C4-2B (cell line): ENCODE results near the gene SYT1.

Experiments
- H3K27ac ChIP-seq: fragments of 450-650 bp; 2 replicates; pipeline ENCODE4 v1.5.1; 2017
- ZFX ChIP-seq: fragments of 450-650 bp; IDR thresholded peaks from 2 replicates; pipeline ENCODE4 v1.6.1; 2017
- TF ChIP-seq, protein P1 (sequence below): fragments of 450-650 bp; conservative IDR thresholded peaks from 2 replicates; pipeline ENCODE4 v1.5.1; 2017; ENCODE audit warnings: mild to moderate bottlenecking

Gene SYT1

DNA sequence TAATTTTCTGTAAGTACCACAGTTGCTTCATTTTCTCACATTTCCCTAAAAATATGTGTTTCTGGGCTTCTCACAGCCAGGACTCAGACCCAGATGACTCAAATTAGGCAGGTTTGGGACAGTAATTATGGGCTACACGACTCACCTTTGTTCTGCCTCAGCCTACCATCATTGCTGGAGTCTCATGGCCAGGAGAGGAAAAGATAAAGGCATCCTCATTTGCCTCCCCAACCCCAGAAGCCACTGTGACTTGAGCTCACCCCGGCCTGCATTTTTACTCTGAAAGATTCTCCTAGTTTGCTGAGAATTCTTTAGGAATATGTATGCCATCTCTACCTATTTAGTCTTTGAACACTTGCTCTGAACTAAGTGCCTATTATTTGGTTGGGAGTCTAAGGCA is 618.3 kb downstream of the SYT1 start:
- H3K27ac ChIP-seq, result no peak overlapping the region
- TF ChIP-seq, protein P1, sequence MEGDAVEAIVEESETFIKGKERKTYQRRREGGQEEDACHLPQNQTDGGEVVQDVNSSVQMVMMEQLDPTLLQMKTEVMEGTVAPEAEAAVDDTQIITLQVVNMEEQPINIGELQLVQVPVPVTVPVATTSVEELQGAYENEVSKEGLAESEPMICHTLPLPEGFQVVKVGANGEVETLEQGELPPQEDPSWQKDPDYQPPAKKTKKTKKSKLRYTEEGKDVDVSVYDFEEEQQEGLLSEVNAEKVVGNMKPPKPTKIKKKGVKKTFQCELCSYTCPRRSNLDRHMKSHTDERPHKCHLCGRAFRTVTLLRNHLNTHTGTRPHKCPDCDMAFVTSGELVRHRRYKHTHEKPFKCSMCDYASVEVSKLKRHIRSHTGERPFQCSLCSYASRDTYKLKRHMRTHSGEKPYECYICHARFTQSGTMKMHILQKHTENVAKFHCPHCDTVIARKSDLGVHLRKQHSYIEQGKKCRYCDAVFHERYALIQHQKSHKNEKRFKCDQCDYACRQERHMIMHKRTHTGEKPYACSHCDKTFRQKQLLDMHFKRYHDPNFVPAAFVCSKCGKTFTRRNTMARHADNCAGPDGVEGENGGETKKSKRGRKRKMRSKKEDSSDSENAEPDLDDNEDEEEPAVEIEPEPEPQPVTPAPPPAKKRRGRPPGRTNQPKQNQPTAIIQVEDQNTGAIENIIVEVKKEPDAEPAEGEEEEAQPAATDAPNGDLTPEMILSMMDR, result no peak
- no peak for TF ChIP-seq ZFX

DNA sequence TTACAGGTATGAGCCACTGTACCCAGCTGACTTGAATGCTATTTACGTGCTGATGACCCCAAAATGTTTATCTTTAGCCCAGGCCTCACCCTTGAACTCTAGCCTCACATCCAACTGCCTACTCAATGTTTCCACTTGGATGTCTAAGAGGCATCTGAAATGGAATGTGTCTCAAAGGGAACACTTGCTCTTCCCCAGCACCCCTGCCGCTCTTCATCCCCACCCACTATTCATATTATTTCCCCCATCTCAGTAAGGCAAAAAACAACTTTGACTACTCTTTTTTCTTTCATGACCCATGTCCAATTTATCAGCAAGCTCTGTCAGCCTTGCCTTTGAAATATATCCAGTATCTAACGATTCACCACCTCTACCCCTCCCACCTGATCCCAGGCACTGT is 621.6 kb downstream of the SYT1 start:
- H3K27ac ChIP-seq, result no peak overlapping the region
- no peak for TF ChIP-seq ZFX
- TF ChIP-seq, protein P1, result no peak

DNA sequence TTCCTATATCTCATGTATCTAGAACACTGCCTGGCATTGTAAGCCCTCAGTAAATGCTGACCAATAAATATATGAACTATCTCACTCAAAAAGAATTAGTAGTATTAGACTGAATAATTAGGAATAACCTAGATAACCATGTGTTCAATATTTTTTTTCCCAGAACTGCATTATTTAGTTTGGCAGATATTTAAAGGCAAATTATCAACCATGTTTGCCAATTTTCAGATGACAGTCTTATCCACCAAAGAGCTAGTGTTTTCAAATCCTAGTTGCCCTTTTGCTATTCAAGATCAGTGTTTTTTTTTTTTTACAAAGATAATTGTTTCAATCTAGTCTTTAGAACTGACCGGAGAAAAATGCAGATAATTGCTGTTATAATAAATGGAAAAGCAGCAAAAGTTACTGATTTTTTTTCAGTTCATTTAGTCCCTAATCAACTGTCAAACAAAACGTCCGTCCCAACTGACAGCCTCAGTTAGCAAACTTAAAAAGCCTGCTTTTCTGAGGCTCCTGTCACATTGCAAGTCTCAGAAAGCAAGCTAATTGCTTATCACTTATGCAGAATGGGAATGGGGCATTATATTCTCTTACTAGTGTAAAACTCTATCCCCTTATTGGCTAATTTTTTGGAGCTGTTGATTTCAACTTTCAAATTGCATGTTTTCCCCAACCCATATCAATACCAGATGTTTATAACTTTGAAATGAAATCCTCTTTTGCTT is 623.0 kb downstream of the SYT1 start:
- no peak for TF ChIP-seq ZFX
- TF ChIP-seq, protein P1, result no peak

More for the DNA sequence above, 623.0 kb downstream of the SYT1 start:
- no peak overlapping the region for H3K27ac ChIP-seq
